Neural progenitor cell (in vitro differentiated cells): ENCODE results near the gene KISS1R. TPM values are rescaled to one million over a fixed set of nuclear protein-coding genes. Genes with fewer than 3 reads are reported as not detected.

Experiments
- DNase-seq: peaks from one replicate; pipeline ENCODE4 v3.0.0-alpha.2; 2016; ENCODE audit warnings: low spot score
- H2AFZ ChIP-seq: fragments of 200-600 bp; sonication (generic); replicated peaks from 2 replicates; pipeline ENCODE4 v1.6.1; 2016; ENCODE audit warnings: antibody characterized with exemption
- H3F3A ChIP-seq: fragments of 200-600 bp; sonication (generic); 2 replicates; pipeline ENCODE4 v1.6.1; 2016; ENCODE audit warnings: antibody characterized with exemption, low read depth
- H3K27ac ChIP-seq: fragments of 200-600 bp; sonication (generic); 2 replicates; pipeline ENCODE4 v1.5.1; 2016; ENCODE audit warnings: mild to moderate bottlenecking
- H3K27me3 ChIP-seq: fragments of 200-600 bp; sonication (generic); 2 replicates; pipeline ENCODE4 v1.6.1; 2016; ENCODE audit warnings: mild to moderate bottlenecking, moderate library complexity
- H3K36me3 ChIP-seq: fragments of 200-600 bp; sonication (generic); 2 replicates; pipeline ENCODE4 v1.5.1; 2016
- H3K4me1 ChIP-seq: fragments of 200-600 bp; sonication (generic); 2 replicates; pipeline ENCODE4 v1.6.1; 2016; ENCODE audit warnings: mixed run types
- H3K4me2 ChIP-seq: fragments of 200-600 bp; sonication (generic); 2 replicates; pipeline ENCODE4 v1.6.1; 2016
- H3K4me3 ChIP-seq: fragments of 200-600 bp; sonication (generic); 2 replicates; pipeline ENCODE4 v1.5.1; 2016
- H3K79me2 ChIP-seq: fragments of 200-600 bp; sonication (generic); 2 replicates; pipeline ENCODE4 v1.6.1; 2016; ENCODE audit warnings: low read depth
- H3K9ac ChIP-seq: fragments of 200-600 bp; sonication (generic); 2 replicates; pipeline ENCODE4 v1.6.1; 2016
- H3K9me3 ChIP-seq: fragments of 200-600 bp; sonication (generic); 2 replicates; pipeline ENCODE4 v1.5.1; 2016; ENCODE audit warnings: low read depth
- H4K20me1 ChIP-seq: fragments of 200-600 bp; sonication (generic); 2 replicates; pipeline ENCODE4 v1.6.1; 2016; ENCODE audit warnings: low read depth
- H3K27ac Mint-ChIP-seq: 3 replicates; pipeline ENCODE4 v1.8.0; 2021; ENCODE audit warnings: mixed read lengths
- H3K27me3 Mint-ChIP-seq: 2 replicates; pipeline ENCODE4 v1.8.0; 2022; ENCODE audit warnings: low read depth, mild to moderate bottlenecking, inconsistent platforms, moderate library complexity, mixed read lengths; ENCODE audit not compliant: insufficient read depth
- H3K36me3 Mint-ChIP-seq: 3 replicates; pipeline ENCODE4 v1.8.0; 2021; ENCODE audit warnings: mixed read lengths
- H3K4me1 Mint-ChIP-seq: 3 replicates; pipeline ENCODE4 v1.8.0; 2021; ENCODE audit warnings: mixed read lengths
- H3K4me3 Mint-ChIP-seq: 3 replicates; pipeline ENCODE4 v1.8.0; 2021; ENCODE audit warnings: mild to moderate bottlenecking, moderate library complexity, mixed read lengths
- H3K9me3 Mint-ChIP-seq: 3 replicates; pipeline ENCODE4 v1.8.0; 2020; ENCODE audit warnings: mixed read lengths
- EZH2 ChIP-seq: fragments of 200-600 bp; sonication (generic); IDR thresholded peaks from 2 replicates; pipeline ENCODE4 v1.6.1; 2017; ENCODE audit warnings: antibody characterized with exemption, mild to moderate bottlenecking, moderate library complexity
- EZH2phosphoT487 ChIP-seq: fragments of 200-600 bp; sonication (generic); IDR thresholded peaks from 2 replicates; pipeline ENCODE4 v1.6.1; 2017; ENCODE audit warnings: antibody characterized with exemption
- total RNA-seq: library from RNA; depleted of rRNA; stranded (reverse); fragments of >200 nt; gene quantifications from 2 replicates; pipeline ENCODE4 v1.2.3, GENCODE V29; 2015; ENCODE audit warnings: low replicate concordance
- TF ChIP-seq, protein P1 (sequence below): fragments of 200-600 bp; sonication (generic); IDR thresholded peaks from 2 replicates; pipeline ENCODE4 v1.5.1; 2017; ENCODE audit warnings: antibody characterized with exemption, mild to moderate bottlenecking

KISS1R gene
- total RNA-seq, 1 donor from 2014 or later: not detected

DNA sequence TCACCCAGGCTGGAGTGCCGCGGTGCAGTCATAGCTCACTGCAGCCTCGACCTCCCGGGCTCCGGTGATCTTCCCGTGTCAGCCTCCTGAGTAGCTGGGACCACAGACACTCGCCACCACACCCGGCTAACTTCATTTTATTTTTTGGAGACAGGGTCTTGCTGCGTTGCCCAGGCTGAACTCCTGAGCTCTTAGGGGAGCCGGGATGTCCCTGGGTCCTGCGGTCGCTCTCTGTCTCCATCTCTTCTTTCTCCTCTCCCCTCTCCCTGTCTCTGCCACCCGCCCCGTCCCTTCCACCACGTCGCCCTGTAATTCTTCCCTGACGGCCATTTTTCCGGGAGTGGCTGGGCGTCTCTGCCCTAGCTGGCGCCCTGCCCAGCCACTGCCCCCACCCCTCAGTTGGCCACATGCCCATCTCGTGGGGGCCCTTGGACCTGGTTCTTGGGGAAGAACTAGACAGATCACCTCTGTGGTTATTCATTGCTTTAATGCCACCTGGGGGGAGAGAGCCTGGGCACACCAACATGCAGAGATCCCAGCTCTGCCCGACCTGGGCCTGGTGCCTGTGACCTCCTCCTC lies 27.6 kb downstream of the KISS1R start:
- peaks cover 8% of the 10 kb centered on the region for H3K27me3 Mint-ChIP-seq
- no peak overlapping the region for H3K27ac Mint-ChIP-seq
- H3K4me3 Mint-ChIP-seq: no peak overlapping the region
- H3K27me3 ChIP-seq: no peaks in the 10 kb centered on the region
- H3K4me1 ChIP-seq: no peaks in the 10 kb centered on the region
- H3K36me3 Mint-ChIP-seq: peaks cover 17% of the 10 kb centered on the region
- H3K9me3 Mint-ChIP-seq: no peaks in the 10 kb centered on the region
- no peaks in the 10 kb centered on the region for H3K9me3 ChIP-seq
- no peak for DNase-seq
- no peak overlapping the region for H3K9ac ChIP-seq
- H3K27ac ChIP-seq: no peak overlapping the region
- no peaks in the 10 kb centered on the region for H3K36me3 ChIP-seq
- peaks cover 10% of the 10 kb centered on the region for H3K4me1 Mint-ChIP-seq
- H3K4me2 ChIP-seq: no peak overlapping the region
- no peak overlapping the region for H3K4me3 ChIP-seq
- H2AFZ ChIP-seq: no peak overlapping the region
- H3F3A ChIP-seq: no peaks in the 10 kb centered on the region
- peaks cover 95% of the 10 kb centered on the region for H4K20me1 ChIP-seq
- TF ChIP-seq EZH2 (no peak), EZH2phosphoT487 (no peak)
- TF ChIP-seq, protein P1, sequence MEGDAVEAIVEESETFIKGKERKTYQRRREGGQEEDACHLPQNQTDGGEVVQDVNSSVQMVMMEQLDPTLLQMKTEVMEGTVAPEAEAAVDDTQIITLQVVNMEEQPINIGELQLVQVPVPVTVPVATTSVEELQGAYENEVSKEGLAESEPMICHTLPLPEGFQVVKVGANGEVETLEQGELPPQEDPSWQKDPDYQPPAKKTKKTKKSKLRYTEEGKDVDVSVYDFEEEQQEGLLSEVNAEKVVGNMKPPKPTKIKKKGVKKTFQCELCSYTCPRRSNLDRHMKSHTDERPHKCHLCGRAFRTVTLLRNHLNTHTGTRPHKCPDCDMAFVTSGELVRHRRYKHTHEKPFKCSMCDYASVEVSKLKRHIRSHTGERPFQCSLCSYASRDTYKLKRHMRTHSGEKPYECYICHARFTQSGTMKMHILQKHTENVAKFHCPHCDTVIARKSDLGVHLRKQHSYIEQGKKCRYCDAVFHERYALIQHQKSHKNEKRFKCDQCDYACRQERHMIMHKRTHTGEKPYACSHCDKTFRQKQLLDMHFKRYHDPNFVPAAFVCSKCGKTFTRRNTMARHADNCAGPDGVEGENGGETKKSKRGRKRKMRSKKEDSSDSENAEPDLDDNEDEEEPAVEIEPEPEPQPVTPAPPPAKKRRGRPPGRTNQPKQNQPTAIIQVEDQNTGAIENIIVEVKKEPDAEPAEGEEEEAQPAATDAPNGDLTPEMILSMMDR: no peak
- peaks cover 89% of the 10 kb centered on the region for H3K79me2 ChIP-seq

DNA sequence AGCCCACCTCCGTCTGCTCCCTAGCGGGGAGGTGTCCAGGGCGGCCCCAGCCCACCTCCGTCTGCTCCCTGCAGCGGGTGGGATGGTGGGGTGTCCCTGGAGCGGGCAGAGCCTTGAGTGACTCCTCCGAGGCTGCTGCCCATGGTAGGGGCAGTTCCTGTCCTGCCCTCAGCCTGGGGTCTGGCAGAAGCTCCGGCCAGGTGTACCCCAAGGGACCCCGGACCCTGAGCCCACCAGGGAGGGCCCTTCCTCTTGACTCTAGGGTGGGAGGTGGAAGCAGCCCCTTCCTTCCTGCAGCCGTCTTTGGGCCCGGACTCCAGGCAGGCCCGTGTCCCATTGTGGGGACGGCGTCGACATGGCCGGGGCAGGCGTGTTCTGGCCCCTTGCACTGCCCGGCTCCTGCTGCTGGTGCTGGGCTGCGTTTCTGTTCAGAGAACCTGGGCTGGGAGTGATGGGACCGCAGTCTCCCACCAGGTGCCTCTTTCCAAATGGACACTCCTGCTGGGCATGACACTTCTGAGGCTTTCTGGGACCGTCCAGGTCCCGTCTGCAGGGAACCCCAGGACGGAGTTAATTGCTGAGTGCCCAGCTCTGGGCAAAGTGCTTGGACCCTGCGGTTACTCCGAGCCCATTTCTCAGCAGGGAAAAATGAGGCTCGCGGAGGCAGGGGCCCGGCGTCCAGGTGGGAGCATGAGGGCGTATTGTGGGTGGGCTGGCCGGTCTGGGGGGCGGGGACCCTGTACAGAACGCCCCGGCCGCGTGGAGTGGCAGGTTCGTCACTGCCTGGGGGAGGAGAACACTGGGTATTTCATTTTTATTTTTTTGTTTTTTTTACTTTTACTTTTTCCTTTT lies 28.5 kb downstream of the KISS1R start:
- H3K27ac Mint-ChIP-seq: no peak overlapping the region
- H3K27me3 ChIP-seq: no peaks in the 10 kb centered on the region
- peaks cover 5% of the 10 kb centered on the region for H3K27me3 Mint-ChIP-seq
- peaks cover 91% of the 10 kb centered on the region for H4K20me1 ChIP-seq
- no peak for DNase-seq
- H3K9ac ChIP-seq: no peak overlapping the region
- H3K36me3 Mint-ChIP-seq: peaks cover 12% of the 10 kb centered on the region
- no peaks in the 10 kb centered on the region for H3F3A ChIP-seq
- no peak overlapping the region for H3K27ac ChIP-seq
- no peak overlapping the region for H3K4me2 ChIP-seq
- no peak overlapping the region for H2AFZ ChIP-seq
- no peak overlapping the region for H3K4me3 Mint-ChIP-seq
- no peak overlapping the region for H3K4me3 ChIP-seq
- H3K4me1 ChIP-seq: no peaks in the 10 kb centered on the region
- no peaks in the 10 kb centered on the region for H3K9me3 ChIP-seq
- H3K9me3 Mint-ChIP-seq: no peaks in the 10 kb centered on the region
- no peaks in the 10 kb centered on the region for H3K36me3 ChIP-seq
- peaks cover 80% of the 10 kb centered on the region for H3K79me2 ChIP-seq
- peaks cover 8% of the 10 kb centered on the region for H3K4me1 Mint-ChIP-seq
- TF ChIP-seq EZH2phosphoT487 (no peak), EZH2 (no peak)
- TF ChIP-seq, protein P1: no peak

DNA sequence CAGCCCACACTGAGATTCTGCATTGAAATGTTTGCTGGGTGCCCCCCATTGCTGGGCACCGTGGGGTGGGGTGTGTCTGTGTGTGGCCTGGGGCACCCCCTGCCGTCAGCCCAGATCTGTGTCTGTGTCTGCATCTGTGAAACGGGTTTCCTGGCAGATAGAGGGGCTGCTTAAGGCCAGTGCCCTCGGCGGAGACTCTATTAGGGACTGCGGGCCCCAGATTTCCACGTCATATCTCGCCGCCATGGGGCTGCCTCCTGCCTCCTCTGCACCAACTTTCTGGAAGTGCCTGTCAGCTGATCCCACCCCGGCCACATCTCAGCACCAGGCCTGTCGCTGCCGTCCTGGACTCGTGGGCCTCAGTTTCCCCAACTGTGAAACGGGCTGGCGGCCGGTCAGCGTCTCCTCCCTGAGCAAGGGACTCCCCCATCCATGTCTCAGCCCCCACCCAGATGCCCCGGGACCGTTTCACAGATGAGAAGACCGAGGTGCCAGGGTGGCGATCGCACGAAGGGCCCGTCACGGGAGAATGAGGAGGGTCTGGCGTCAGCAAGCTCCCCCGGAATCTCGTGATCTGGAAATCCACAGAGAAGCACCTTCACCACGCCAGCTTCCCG lies 30.1 kb downstream of the KISS1R start:
- Histone ChIP-seq H2AFZ (no peak overlapping the region), H3K27ac (no peak overlapping the region), H3K9ac (no peak overlapping the region), H3K79me2 (peaks cover 77% of the 10 kb centered on the region), H3K9me3 (no peaks in the 10 kb centered on the region), H3K4me1 (no peaks in the 10 kb centered on the region), H4K20me1 (peaks cover 92% of the 10 kb centered on the region), H3K27me3 (no peaks in the 10 kb centered on the region), H3K4me3 (no peak overlapping the region), H3F3A (no peaks in the 10 kb centered on the region), H3K36me3 (no peaks in the 10 kb centered on the region), H3K4me2 (no peak overlapping the region)
- Mint-ChIP-seq H3K4me3 (no peak overlapping the region), H3K27ac (no peak overlapping the region), H3K4me1 (peaks cover 6% of the 10 kb centered on the region), H3K9me3 (no peaks in the 10 kb centered on the region), H3K27me3 (peaks cover 2% of the 10 kb centered on the region), H3K36me3 (peaks cover 7% of the 10 kb centered on the region)
- DNase-seq: no peak
- TF ChIP-seq, protein P1: no peak
- TF ChIP-seq EZH2: no peak
- no peak for TF ChIP-seq EZH2phosphoT487
